HL-60 (cell line): ENCODE data around the gene DNAH17.

Source experiments
- GABPA ChIP-seq: IDR thresholded peaks from 2 replicates; pipeline ENCODE4 v1.6.1; 2012; ENCODE audit warnings: low read depth
- POLR2AphosphoS5 ChIP-seq: IDR thresholded peaks from 2 replicates; pipeline ENCODE4 v1.6.1; 2012; ENCODE audit warnings: low read depth
- SPI1 ChIP-seq: IDR thresholded peaks from 2 replicates; pipeline ENCODE4 v1.6.1; 2012; ENCODE audit warnings: low read depth, mild to moderate bottlenecking, borderline replicate concordance
- TF ChIP-seq, protein P1 (sequence below): IDR thresholded peaks from one replicate; pipeline ENCODE4 v1.5.1; 2011; ENCODE audit warnings: low read length, control low read depth, inconsistent platforms; ENCODE audit not compliant: insufficient read depth
- TF ChIP-seq, protein P2 (sequence below): IDR thresholded peaks from 2 replicates; pipeline ENCODE4 v1.6.1; 2012; ENCODE audit warnings: low read depth; ENCODE audit not compliant: insufficient replicate concordance

DNA sequence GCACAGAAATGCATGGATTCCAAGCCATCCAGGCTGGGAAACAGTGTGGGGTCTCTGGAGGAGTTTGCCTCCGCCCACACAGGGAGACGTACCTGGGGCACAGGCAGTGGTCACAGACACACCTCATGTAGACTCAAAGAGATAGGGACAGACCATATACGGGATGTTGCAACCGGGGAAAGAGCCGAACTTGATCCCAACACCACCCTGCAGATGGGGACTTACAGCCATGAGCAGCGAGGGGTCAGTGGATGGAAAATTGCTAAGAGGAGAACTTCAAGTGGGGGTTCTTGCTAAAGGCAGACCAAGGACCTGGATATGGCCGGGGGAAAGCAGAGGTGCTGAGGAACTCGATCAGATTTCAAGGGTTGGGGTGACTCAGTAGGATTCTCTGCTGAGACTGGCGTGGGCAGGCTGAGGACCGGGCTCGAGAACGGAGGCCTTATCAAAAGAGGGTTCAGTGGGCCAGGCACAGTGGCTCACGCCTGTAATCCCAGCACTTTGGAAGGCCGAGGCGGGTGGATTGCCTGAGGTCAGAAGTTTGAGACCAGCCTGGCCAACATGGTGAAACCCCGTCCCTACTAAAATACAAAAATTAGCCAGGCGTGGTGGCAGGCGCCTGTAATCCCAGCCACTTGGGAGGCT, 12.0 kb upstream of the DNAH17 start:
- TF ChIP-seq, protein P1, sequence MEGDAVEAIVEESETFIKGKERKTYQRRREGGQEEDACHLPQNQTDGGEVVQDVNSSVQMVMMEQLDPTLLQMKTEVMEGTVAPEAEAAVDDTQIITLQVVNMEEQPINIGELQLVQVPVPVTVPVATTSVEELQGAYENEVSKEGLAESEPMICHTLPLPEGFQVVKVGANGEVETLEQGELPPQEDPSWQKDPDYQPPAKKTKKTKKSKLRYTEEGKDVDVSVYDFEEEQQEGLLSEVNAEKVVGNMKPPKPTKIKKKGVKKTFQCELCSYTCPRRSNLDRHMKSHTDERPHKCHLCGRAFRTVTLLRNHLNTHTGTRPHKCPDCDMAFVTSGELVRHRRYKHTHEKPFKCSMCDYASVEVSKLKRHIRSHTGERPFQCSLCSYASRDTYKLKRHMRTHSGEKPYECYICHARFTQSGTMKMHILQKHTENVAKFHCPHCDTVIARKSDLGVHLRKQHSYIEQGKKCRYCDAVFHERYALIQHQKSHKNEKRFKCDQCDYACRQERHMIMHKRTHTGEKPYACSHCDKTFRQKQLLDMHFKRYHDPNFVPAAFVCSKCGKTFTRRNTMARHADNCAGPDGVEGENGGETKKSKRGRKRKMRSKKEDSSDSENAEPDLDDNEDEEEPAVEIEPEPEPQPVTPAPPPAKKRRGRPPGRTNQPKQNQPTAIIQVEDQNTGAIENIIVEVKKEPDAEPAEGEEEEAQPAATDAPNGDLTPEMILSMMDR = no peak
- TF ChIP-seq SPI1 (no peak), POLR2AphosphoS5 (no peak), GABPA (no peak)
- TF ChIP-seq, protein P2, sequence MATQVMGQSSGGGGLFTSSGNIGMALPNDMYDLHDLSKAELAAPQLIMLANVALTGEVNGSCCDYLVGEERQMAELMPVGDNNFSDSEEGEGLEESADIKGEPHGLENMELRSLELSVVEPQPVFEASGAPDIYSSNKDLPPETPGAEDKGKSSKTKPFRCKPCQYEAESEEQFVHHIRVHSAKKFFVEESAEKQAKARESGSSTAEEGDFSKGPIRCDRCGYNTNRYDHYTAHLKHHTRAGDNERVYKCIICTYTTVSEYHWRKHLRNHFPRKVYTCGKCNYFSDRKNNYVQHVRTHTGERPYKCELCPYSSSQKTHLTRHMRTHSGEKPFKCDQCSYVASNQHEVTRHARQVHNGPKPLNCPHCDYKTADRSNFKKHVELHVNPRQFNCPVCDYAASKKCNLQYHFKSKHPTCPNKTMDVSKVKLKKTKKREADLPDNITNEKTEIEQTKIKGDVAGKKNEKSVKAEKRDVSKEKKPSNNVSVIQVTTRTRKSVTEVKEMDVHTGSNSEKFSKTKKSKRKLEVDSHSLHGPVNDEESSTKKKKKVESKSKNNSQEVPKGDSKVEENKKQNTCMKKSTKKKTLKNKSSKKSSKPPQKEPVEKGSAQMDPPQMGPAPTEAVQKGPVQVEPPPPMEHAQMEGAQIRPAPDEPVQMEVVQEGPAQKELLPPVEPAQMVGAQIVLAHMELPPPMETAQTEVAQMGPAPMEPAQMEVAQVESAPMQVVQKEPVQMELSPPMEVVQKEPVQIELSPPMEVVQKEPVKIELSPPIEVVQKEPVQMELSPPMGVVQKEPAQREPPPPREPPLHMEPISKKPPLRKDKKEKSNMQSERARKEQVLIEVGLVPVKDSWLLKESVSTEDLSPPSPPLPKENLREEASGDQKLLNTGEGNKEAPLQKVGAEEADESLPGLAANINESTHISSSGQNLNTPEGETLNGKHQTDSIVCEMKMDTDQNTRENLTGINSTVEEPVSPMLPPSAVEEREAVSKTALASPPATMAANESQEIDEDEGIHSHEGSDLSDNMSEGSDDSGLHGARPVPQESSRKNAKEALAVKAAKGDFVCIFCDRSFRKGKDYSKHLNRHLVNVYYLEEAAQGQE = no peak
